ENCODE data around the gene SAMD4A. TPM values are rescaled to one million over a fixed set of nuclear protein-coding genes. Genes with fewer than 3 reads are reported as not detected.

Gene SAMD4A
- 0.05 and 0.06 TPM in 2 replicates for total RNA-seq (2014; rRNA removed; shearing (Covaris generic))
- total RNA-seq (2022), result 0.55 and 1.0 TPM in 2 replicates
- Bru-seq, nascent RNA, result percentile 31 among the genes with signal in this experiment
- BruChase-seq, experiment 1, labeled RNA remaining after a 6-hour chase, result percentile 32 among the genes with signal in this experiment
- BruChase-seq, experiment 2, labeled RNA remaining after a 2-hour chase, result percentile 37 among the genes with signal in this experiment
- long read RNA-seq, partial matches to known transcripts, result 0 of 1 reads
- long read RNA-seq, other reads (novel, unspliced or antisense), result 1 of 1 reads

GRCh38 chr14:54566410-54567223, at the start of gene SAMD4A:
Gene SAMD4A (plus strand): TSS chr14:54567128. CDS start chr14:54567917, 789 bp downstream.
- BruUV-seq (replicated peaks), result no TSS peak
- no peak within 1 kb of the TSS for H3K27ac ChIP-seq (ENCODE audit: low read depth, low read length, poor library complexity, severe bottlenecking)

GRCh38 chr14:54524410-54524809, 42.5 kb upstream of the SAMD4A start:
- Histone ChIP-seq H3K9me3 (ENCODE audit: low read length) (0 out of 2 replicates have a peak, but pooled peaks cover 3% of the 10 kb centered on the region), H4K20me1 (ENCODE audit: insufficient read depth, low read length) (no peaks in the 10 kb centered on the region), H3K27ac (ENCODE audit: low read depth, low read length, poor library complexity, severe bottlenecking) (no peak overlapping the region), H3K4me1 (ENCODE audit: insufficient read depth, low read length, poor library complexity, severe bottlenecking) (no peaks in the 10 kb centered on the region), H3K4me2 (ENCODE audit: low read length) (no peak overlapping the region), H2AFZ (ENCODE audit: low read length) (no peak overlapping the region), H3K4me3 (ENCODE audit: low read depth, low read length, poor library complexity, severe bottlenecking) (no peak overlapping the region), H3K36me3 (ENCODE audit: insufficient read depth, low read length) (peaks cover 33% of the 10 kb centered on the region), H3K79me2 (ENCODE audit: insufficient read depth, low read depth, low read length) (no peaks in the 10 kb centered on the region), H3K9me2 (ENCODE audit: insufficient read depth, low read length) (no peaks in the 10 kb centered on the region)
- DNase-seq (ENCODE audit: low spot score), result no peak
- no TSS peak for BruUV-seq (replicated peaks)
- POLR2A ChIA-PET, result interaction anchor here (0.7 to 1.6 kb wide), 2 partner anchors 15 to 146 kb away, joined by 3 read pairs; no protein-coding TSS in a partner anchor
- intact Hi-C loops (cut with micrococcal nuclease; ENCODE audit: unreplicated experiment), result no loop called here
- TF ChIP-seq EZH2phosphoT487 (IDR thresholded peaks at IDR 0.05; ENCODE audit: borderline replicate concordance, low read depth, low read length), result no peak
- no peak for TF ChIP-seq CTCF (conservative IDR thresholded peaks at IDR 0.05; ENCODE audit: low read length)
- CTCF ChIA-PET (ENCODE audit: unreplicated experiment), result no interaction called here

More at GRCh38 chr14:54566410-54567223, at the start of gene SAMD4A:
- Histone ChIP-seq H3K36me3 (ENCODE audit: insufficient read depth, low read length) (no peaks in the 10 kb centered on the region), H3K9me3 (ENCODE audit: low read length) (no peaks in the 10 kb centered on the region), H4K20me1 (ENCODE audit: insufficient read depth, low read length) (peaks cover 8% of the 10 kb centered on the region; the same call in 1 of the 2 replicates), H3K4me1 (ENCODE audit: insufficient read depth, low read length, poor library complexity, severe bottlenecking) (peaks cover 33% of the 10 kb centered on the region), H3K79me2 (ENCODE audit: insufficient read depth, low read depth, low read length) (no peaks in the 10 kb centered on the region), H2AFZ (ENCODE audit: low read length) (peak within 1 kb of the TSS; percentile 85), H3K4me3 (ENCODE audit: low read depth, low read length, poor library complexity, severe bottlenecking) (peak within 1 kb of the TSS; percentile 72), H3K9me2 (ENCODE audit: insufficient read depth, low read length) (no peaks in the 10 kb centered on the region), H3K4me2 (ENCODE audit: low read length) (peak within 1 kb of the TSS; percentile 99)
- TF ChIP-seq EZH2phosphoT487 (IDR thresholded peaks at IDR 0.05; ENCODE audit: borderline replicate concordance, low read depth, low read length) (0 out of 2 replicates have a peak, but pooled peaks have one; percentile 5), CTCF (conservative IDR thresholded peaks at IDR 0.05; ENCODE audit: low read length) (0 out of 2 replicates have a peak, but pooled peaks have one; percentile 20)
- intact Hi-C loops (cut with micrococcal nuclease; ENCODE audit: unreplicated experiment), result loop anchor here (2.0 to 10.0 kb wide), 3 partner anchors 58 to 336 kb away; partner anchors contain the start of genes CGRRF1 and GCH1
- ChIA-PET CTCF (ENCODE audit: unreplicated experiment) (interaction anchor here (1.0 kb wide), 1 partner anchor 208 kb away, joined by 3 read pairs; no protein-coding TSS in a partner anchor), POLR2A (interaction anchor here (0.8 to 0.9 kb wide), 2 partner anchors 16 to 37 kb away, joined by 3 read pairs; no protein-coding TSS in a partner anchor)
- DNase-seq (ENCODE audit: low spot score), result peak; percentile 46
